HG02981 (cell line): Measurements from ENCODE around the gene FSTL4.

ENCODE experiments used
- ATAC-seq: cut with Tn5 transposase; IDR thresholded peaks from one replicate; pipeline ENCODE4 v1.9.1; 2021; ENCODE audit warnings: mild to moderate bottlenecking, moderate library complexity; ENCODE audit not compliant: unreplicated experiment

The FSTL4 gene

GRCh38 chr5:133520991-133521706 is 91.2 kb downstream of the FSTL4 start:
- no peak for ATAC-seq

- ATAC-seq: no peak
Observed at GRCh38 chr5:133520062-133520461, 92.3 kb downstream of the FSTL4 start.

- no peak for ATAC-seq
Observed at GRCh38 chr5:133519191-133519590, 93.2 kb downstream of the FSTL4 start.

- no peak for ATAC-seq
Observed at GRCh38 chr5:133514456-133514855, 97.9 kb downstream of the FSTL4 start.

GRCh38 chr5:133512896-133513295 is 99.4 kb downstream of the FSTL4 start:
- no peak for ATAC-seq

- ATAC-seq: no peak
Observed at GRCh38 chr5:133511653-133512235, 100.6 kb downstream of the FSTL4 start.

- ATAC-seq: no peak
Observed at GRCh38 chr5:133510634-133511262, 101.6 kb downstream of the FSTL4 start.

- ATAC-seq: no peak
Observed at GRCh38 chr5:133509742-133510079, 102.6 kb downstream of the FSTL4 start.

GRCh38 chr5:133508845-133509741 is 103.2 kb downstream of the FSTL4 start:
- ATAC-seq: no peak

- ATAC-seq: no peak
Observed at GRCh38 chr5:133508331-133508730, 104.0 kb downstream of the FSTL4 start.

- ATAC-seq: no peak
Observed at GRCh38 chr5:133506181-133506580, 106.2 kb downstream of the FSTL4 start.

- ATAC-seq: no peak
Observed at GRCh38 chr5:133503511-133503910, 108.8 kb downstream of the FSTL4 start.

GRCh38 chr5:133499895-133500294 is 112.4 kb downstream of the FSTL4 start:
- ATAC-seq: no peak

GRCh38 chr5:133497608-133498348 is 114.6 kb downstream of the FSTL4 start:
- no peak for ATAC-seq

GRCh38 chr5:133496631-133497030 is 115.7 kb downstream of the FSTL4 start:
- ATAC-seq: no peak

- ATAC-seq: no peak
Observed at GRCh38 chr5:133494923-133495246, 117.5 kb downstream of the FSTL4 start.

GRCh38 chr5:133494232-133494922 is 118.0 kb downstream of the FSTL4 start:
- ATAC-seq: no peak

- peak; percentile 51 for ATAC-seq
Observed at GRCh38 chr5:133489632-133490031, 122.7 kb downstream of the FSTL4 start.

GRCh38 chr5:133487093-133487492 is 125.2 kb downstream of the FSTL4 start:
- no peak for ATAC-seq

GRCh38 chr5:133485468-133485867 is 126.9 kb downstream of the FSTL4 start:
- no peak for ATAC-seq
